Measurements from ENCODE around the gene BEND5.

BEND5 gene

DNA sequence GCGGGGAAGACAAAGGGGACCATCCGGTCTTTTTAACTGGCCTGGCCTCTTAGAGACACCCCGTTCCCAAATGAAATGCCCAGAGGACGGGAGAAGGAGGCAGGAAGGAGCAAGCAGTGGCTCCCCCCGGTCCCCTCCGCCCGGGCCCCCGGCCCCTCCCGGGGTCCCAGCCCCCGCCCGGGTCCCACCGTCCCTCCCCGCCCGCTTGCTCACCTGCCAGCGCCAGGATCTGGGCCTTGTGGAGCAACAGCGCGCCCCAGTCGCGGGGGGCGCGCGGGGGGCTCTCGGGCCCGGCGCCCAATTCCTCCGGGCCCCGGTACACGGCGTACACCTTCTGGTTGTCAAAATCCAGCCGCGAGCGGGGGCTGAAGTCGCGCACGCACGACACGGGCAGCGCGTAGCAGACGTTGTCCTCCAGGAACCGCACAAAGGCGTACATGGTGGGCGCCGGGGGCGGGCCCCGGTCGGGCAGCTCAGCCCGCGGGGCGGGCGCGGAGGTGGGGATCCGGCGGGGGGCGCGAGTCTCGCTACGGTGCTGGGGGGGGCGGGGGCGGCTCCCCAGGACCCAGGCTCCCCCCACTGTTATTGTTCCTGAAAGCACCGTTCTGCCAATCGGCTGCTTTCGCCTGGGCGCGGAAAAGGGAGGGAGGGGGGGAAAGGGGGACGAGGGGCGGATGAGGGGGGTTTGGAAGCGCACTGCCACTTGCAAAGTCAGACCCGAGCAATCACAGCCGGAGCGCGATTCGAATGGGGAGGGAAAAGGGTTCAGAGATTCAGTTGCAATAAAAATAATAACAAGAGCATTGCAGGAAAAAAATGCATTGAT lies at the start of gene BEND5:
Gene BEND5, minus strand, starts transcription at position 499 of the 826 bp plus-strand sequence. Its CDS starts 60 bp downstream, at position 439.
- no peak for DNase-seq (ENCODE audit: low read depth)

DNA sequence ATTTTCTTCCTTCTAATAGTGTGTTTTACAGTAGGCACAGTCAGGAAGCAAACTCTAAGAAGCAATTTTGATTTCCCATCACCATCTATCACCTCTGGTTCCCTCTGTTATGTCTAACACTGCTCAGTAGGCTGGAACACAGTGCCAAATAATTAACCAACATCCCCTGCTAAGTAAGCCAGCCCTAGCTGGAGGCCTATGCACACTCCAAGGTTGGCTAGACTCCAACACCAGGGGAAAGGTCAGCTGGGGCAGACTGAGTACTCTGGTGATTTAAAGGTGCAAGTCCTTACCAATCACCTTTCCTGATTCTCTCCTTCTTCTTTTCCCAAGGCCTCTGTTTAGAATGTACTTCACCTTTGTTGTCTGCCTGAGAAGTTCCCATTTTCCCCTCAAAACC lies 46.5 kb upstream of the BEND5 start:
- DNase-seq (ENCODE audit: low read depth), result no peak

GRCh38 chr1:48820491-48820890 lies 43.8 kb upstream of the BEND5 start:
- DNase-seq (ENCODE audit: low read depth), result no peak

- peak; percentile 10 for DNase-seq (ENCODE audit: low read depth)
Measured at GRCh38 chr1:48817505-48818114, 40.9 kb upstream of the BEND5 start.

DNA sequence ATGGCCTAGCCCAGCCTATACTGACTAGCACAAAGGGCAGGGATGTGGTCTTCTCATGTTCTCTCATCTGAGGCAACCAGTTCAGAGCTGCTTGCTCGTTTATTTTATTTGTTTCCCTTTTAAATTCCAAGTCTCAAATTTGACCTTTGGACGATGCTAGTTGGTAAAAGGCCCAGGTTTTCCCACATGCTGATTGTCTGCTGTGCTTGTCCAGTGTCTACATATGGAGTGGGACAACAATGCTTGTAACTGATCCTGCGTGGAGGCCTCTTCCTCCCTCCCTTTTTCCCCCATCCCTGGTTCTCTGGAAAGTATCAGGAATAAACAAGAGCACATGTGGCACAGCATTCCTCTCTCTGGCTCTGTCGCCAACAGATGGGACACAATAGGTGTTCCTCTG lies 34.0 kb upstream of the BEND5 start:
- no peak for DNase-seq (ENCODE audit: low read depth)

DNA sequence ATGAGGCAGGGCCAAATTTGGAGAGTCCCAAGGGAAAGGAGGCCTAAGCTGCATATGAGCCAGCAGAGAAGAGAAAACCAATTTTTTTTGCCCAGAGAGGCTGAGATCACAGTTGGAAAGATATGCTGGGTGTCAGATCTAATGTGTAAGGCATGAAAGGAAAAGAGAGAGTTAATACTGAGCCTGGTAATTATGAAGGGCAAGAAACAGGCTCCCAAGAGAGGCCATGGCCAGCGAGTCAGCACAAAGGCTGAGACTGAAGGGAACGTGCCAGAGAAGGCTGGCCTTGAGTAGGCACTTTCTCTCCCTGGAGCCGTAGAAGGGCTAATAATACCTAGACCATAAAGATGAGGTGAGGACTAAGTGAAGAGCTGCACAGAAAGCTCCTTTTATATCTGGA lies 31.8 kb upstream of the BEND5 start:
- DNase-seq (ENCODE audit: low read depth), result no peak

- no peak for DNase-seq (ENCODE audit: low read depth)
Measured at GRCh38 chr1:48807554-48808260, 31.0 kb upstream of the BEND5 start.

- no peak for DNase-seq (ENCODE audit: low read depth)
Measured at GRCh38 chr1:48803474-48803873, 26.8 kb upstream of the BEND5 start.

GRCh38 chr1:48794816-48795215 lies 18.1 kb upstream of the BEND5 start:
- no peak for DNase-seq (ENCODE audit: low read depth)

DNA sequence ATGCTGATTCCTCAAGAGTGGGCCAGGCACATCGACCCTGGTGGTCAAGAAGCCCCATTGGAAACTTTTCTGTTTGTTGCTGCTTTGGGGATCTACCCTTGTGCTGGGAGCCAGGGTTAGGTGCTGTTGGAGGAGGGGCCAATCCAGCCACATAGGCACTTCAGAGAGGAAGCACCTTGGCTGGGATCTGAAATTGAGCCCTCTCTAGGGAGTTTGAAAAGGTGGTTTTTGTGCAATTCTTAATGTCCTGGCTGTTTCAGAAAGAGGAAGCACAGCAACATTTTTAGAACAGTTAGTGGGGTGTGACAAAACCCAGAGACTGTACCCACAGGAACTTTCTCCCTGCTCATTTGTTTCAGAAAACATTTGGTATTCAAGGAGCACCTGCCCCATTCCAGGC lies 17.2 kb upstream of the BEND5 start:
- no peak for DNase-seq (ENCODE audit: low read depth)

DNA sequence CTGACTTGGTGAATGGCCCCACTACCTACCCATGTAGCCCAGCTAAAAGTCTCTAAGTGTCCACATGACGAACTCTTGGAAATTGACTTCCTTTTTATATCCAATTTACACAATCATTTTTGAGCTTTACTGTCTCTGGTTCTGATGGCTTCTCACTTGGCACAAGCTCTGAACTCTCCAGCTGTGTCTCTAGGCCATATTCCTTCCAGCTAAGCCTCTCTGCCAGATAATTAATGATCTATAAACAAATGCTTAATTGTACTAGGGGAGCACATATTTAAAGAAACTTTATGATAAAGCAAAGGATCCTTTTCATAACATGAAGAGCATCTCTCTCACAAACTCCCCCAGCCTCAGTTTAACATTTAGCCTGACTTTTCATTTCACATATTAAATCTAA lies 16.3 kb upstream of the BEND5 start:
- no peak for DNase-seq (ENCODE audit: low read depth)

GRCh38 chr1:48790397-48790796 lies 13.7 kb upstream of the BEND5 start:
- no peak for DNase-seq (ENCODE audit: low read depth)

- DNase-seq (ENCODE audit: low read depth), result no peak
Measured at GRCh38 chr1:48789903-48790302, 13.2 kb upstream of the BEND5 start.

- DNase-seq (ENCODE audit: low read depth), result no peak
Measured at GRCh38 chr1:48785869-48786268, 9.2 kb upstream of the BEND5 start.

- DNase-seq (ENCODE audit: low read depth), result no peak
Measured at GRCh38 chr1:48784301-48784700, 7.6 kb upstream of the BEND5 start.

- DNase-seq (ENCODE audit: low read depth), result no peak
Measured at GRCh38 chr1:48777219-48777895, 666 bp upstream of the BEND5 start.

GRCh38 chr1:48775831-48776392 lies 779 bp downstream of the BEND5 start:
- no peak for DNase-seq (ENCODE audit: low read depth)

GRCh38 chr1:48773133-48773532 lies 3.6 kb downstream of the BEND5 start:
- DNase-seq (ENCODE audit: low read depth), result no peak

GRCh38 chr1:48772211-48772610 lies 4.5 kb downstream of the BEND5 start:
- no peak for DNase-seq (ENCODE audit: low read depth)

DNA sequence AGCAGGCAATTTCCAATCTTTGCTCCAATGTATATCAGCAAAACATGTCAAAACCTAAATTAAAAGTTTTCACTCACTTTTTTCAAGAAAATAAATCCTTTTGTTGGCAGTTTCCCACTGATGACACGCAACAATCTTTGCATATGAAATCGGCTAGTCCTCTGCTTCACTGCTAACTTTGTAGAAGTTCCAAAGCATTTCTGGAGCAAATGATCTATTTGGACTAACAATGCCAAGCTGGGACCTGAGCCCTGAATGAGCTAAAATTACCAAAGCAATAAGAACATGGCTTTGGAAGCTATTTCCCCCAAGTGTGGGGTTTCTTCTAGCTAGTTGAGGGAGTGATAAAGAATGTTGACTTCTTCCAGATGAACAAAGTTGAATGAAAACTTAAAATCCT lies 5.1 kb downstream of the BEND5 start:
- DNase-seq (ENCODE audit: low read depth), result no peak

GRCh38 chr1:48767975-48768510 lies 8.6 kb downstream of the BEND5 start:
- DNase-seq (ENCODE audit: low read depth), result no peak

DNA sequence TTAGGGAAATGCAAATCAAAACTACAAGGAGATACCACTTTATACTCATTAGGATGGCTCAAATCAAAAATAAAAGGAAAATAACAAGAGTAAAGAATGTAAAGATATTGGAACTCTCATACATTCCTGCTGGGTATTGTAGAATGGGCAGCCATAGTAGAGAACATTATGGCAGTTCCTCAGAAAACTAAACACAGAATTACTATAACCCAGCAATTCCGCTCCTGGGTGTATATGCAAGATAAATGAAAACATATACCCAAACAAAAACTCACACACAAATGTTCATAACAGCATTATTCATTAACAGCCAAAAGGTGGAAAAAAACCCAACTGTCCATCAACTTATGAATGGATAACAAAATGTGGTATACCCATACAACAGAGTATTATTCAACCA lies 11.4 kb downstream of the BEND5 start:
- DNase-seq (ENCODE audit: low read depth), result no peak
